ENCODE data around the gene SRPK2. TPM values are rescaled to one million over a fixed set of nuclear protein-coding genes. Genes with fewer than 3 reads are reported as not detected.
"Not testable (repeated sequence)": the region's sequence is repeated elsewhere in the genome, so short reads cannot be mapped to it uniquely, and the experiment has no call there.

The SRPK2 gene
- total RNA-seq, 1 experiment from 2014 or later: 50.5 TPM

GRCh38 chr7:105364684-105365083 is 24.0 kb downstream of the SRPK2 start:
- ChIA-PET CTCF (interaction anchor here (0.6 to 1.0 kb wide), 2 partner anchors 19 to 293 kb away, joined by 3 read pairs; no protein-coding TSS in a partner anchor), POLR2A (interaction anchor here (0.7 kb wide), 1 partner anchor 265 kb away, joined by 3 read pairs; no protein-coding TSS in a partner anchor)

GRCh38 chr7:105363657-105364056 is 25.1 kb downstream of the SRPK2 start:
- ATAC-seq; H3K27ac Mint-ChIP-seq; CTCF ChIA-PET; DNase-seq (ENCODE audit: low spot score); POLR2A ChIA-PET; H3K27me3 Mint-ChIP-seq (ENCODE audit: low read depth); H3K4me3 Mint-ChIP-seq: not testable (repeated sequence)
- Mint-ChIP-seq H3K9me3 (peaks cover 16% of the 10 kb centered on the region), H3K36me3 (peaks cover 27% of the 10 kb centered on the region), H3K4me1 (peaks cover 38% of the 10 kb centered on the region)

More at GRCh38 chr7:105364684-105365083, 24.0 kb downstream of the SRPK2 start:
- TF ChIP-seq FOXJ3 (CRISPR knock-in tag; IDR thresholded peaks at IDR 0.05; ENCODE audit: borderline replicate concordance) (no peak), ZNF121 (CRISPR knock-in tag; IDR thresholded peaks at IDR 0.05) (peak; percentile 68; the same call in 1 of the 2 replicates)
- no peak overlapping the region for H3K4me3 Mint-ChIP-seq
- peak; percentile 30; the same call in 1 of the 2 replicates for ATAC-seq
- peaks cover 27% of the 10 kb centered on the region for H3K36me3 Mint-ChIP-seq
- H3K27ac Mint-ChIP-seq: peak overlapping the region; percentile 65; the same call in 1 of the 2 replicates
- DNase-seq (ENCODE audit: low spot score): no peak
- peaks cover 16% of the 10 kb centered on the region for H3K9me3 Mint-ChIP-seq
- no peaks in the 10 kb centered on the region for H3K27me3 Mint-ChIP-seq (ENCODE audit: low read depth)
- peaks cover 30% of the 10 kb centered on the region for H3K4me1 Mint-ChIP-seq

- Mint-ChIP-seq H3K9me3 (peaks cover 16% of the 10 kb centered on the region), H3K4me1 (peaks cover 44% of the 10 kb centered on the region), H3K36me3 (peaks cover 27% of the 10 kb centered on the region)
- H3K4me3 Mint-ChIP-seq; DNase-seq (ENCODE audit: low spot score); H3K27ac Mint-ChIP-seq; POLR2A ChIA-PET; ATAC-seq; CTCF ChIA-PET; H3K27me3 Mint-ChIP-seq (ENCODE audit: low read depth): not testable (repeated sequence)
Observed at GRCh38 chr7:105362685-105363084, 26.0 kb downstream of the SRPK2 start.

GRCh38 chr7:105361995-105362394 is 26.7 kb downstream of the SRPK2 start:
- H3K4me3 Mint-ChIP-seq; CTCF ChIA-PET; H3K27ac Mint-ChIP-seq; ATAC-seq; H3K27me3 Mint-ChIP-seq (ENCODE audit: low read depth); POLR2A ChIA-PET; DNase-seq (ENCODE audit: low spot score): not testable (repeated sequence)
- peaks cover 44% of the 10 kb centered on the region for H3K4me1 Mint-ChIP-seq
- peaks cover 27% of the 10 kb centered on the region for H3K36me3 Mint-ChIP-seq
- H3K9me3 Mint-ChIP-seq: peaks cover 16% of the 10 kb centered on the region

- DNase-seq (ENCODE audit: low spot score); CTCF ChIA-PET; POLR2A ChIA-PET; H3K27me3 Mint-ChIP-seq (ENCODE audit: low read depth); H3K4me3 Mint-ChIP-seq; ATAC-seq; H3K27ac Mint-ChIP-seq: not testable (repeated sequence)
- Mint-ChIP-seq H3K9me3 (peaks cover 16% of the 10 kb centered on the region), H3K36me3 (peaks cover 27% of the 10 kb centered on the region), H3K4me1 (peaks cover 44% of the 10 kb centered on the region)
Observed at GRCh38 chr7:105360149-105360548, 28.6 kb downstream of the SRPK2 start.

- ATAC-seq (no peak), DNase-seq (ENCODE audit: low spot score) (no peak)
- POLR2A ChIA-PET: interaction anchor here (0.6 kb wide), 1 partner anchor 25 kb away, joined by 5 read pairs; no protein-coding TSS in a partner anchor
- CTCF ChIA-PET: interaction anchor here (1.1 to 1.7 kb wide), 2 partner anchors 19 to 74 kb away, joined by 4 to 5 read pairs; no protein-coding TSS in a partner anchor
- no peaks in the 10 kb centered on the region for H3K27me3 Mint-ChIP-seq (ENCODE audit: low read depth)
- no peak overlapping the region for H3K4me3 Mint-ChIP-seq
- peak overlapping the region; percentile 15; the same call in 1 of the 2 replicates for H3K27ac Mint-ChIP-seq
- H3K9me3 Mint-ChIP-seq: no peaks in the 10 kb centered on the region
- H3K4me1 Mint-ChIP-seq: peaks cover 55% of the 10 kb centered on the region
- no peaks in the 10 kb centered on the region for H3K36me3 Mint-ChIP-seq
- TF ChIP-seq RORB (CRISPR knock-in tag; IDR thresholded peaks at IDR 0.05) (no peak), ATF3 (CRISPR knock-in tag; conservative IDR thresholded peaks at IDR 0.05) (no peak), ETV6 (CRISPR knock-in tag; IDR thresholded peaks at IDR 0.05) (no peak), NR3C1 (CRISPR knock-in tag; conservative IDR thresholded peaks at IDR 0.05; ENCODE audit: low read depth) (no peak), NR2C2 (CRISPR knock-in tag; IDR thresholded peaks at IDR 0.05) (no peak), ZNF416 (CRISPR knock-in tag; IDR thresholded peaks at IDR 0.05) (no peak), SMAD3 (CRISPR knock-in tag; IDR thresholded peaks at IDR 0.05; ENCODE audit: borderline replicate concordance) (no peak), RELA (CRISPR knock-in tag; IDR thresholded peaks at IDR 0.05; ENCODE audit: borderline replicate concordance) (no peak), GRHL2 (CRISPR knock-in tag; IDR thresholded peaks at IDR 0.05; ENCODE audit: insufficient replicate concordance, severe bottlenecking) (no peak), ATF6 (CRISPR knock-in tag; IDR thresholded peaks at IDR 0.05) (no peak), ZNF232 (CRISPR knock-in tag; IDR thresholded peaks at IDR 0.05) (no peak), USF1 (CRISPR knock-in tag; IDR thresholded peaks at IDR 0.05) (no peak), ZNF423 (CRISPR knock-in tag; IDR thresholded peaks at IDR 0.05) (no peak), ZSCAN18 (CRISPR knock-in tag; IDR thresholded peaks at IDR 0.05) (no peak), MAX (CRISPR knock-in tag; IDR thresholded peaks at IDR 0.05) (no peak)
Observed at GRCh38 chr7:105355701-105356100, 33.0 kb downstream of the SRPK2 start.
